Neural crest cell (in vitro differentiated cells): Measurements from ENCODE around the gene CLEC18C. TPM values are rescaled to one million over a fixed set of nuclear protein-coding genes. Genes with fewer than 3 reads are reported as not detected.
"Not testable (repeated sequence)": the region's sequence is repeated elsewhere in the genome, so short reads cannot be mapped to it uniquely, and the experiment has no call there.

ENCODE experiments used
- DNase-seq: peaks from one replicate; pipeline ENCODE4 v3.0.0; 2021; ENCODE audit warnings: low read depth, mixed read lengths, low spot score
- H3K27ac Mint-ChIP-seq: one replicate; pipeline ENCODE4 v1.8.0; 2021; ENCODE audit warnings: mild to moderate bottlenecking, mixed read lengths; ENCODE audit not compliant: unreplicated experiment
- H3K27me3 Mint-ChIP-seq: 2 replicates; pipeline ENCODE4 v1.8.0; 2021; ENCODE audit warnings: low read depth, mild to moderate bottlenecking, mixed read lengths
- H3K36me3 Mint-ChIP-seq: 2 replicates; pipeline ENCODE4 v1.8.0; 2021; ENCODE audit warnings: low read depth, mild to moderate bottlenecking, mixed read lengths
- H3K4me1 Mint-ChIP-seq: 2 replicates; pipeline ENCODE4 v1.8.0; 2021; ENCODE audit warnings: mixed read lengths
- H3K4me3 Mint-ChIP-seq: one replicate; pipeline ENCODE4 v1.8.0; 2021; ENCODE audit warnings: mild to moderate bottlenecking, mixed read lengths
- H3K9me3 Mint-ChIP-seq: 2 replicates; pipeline ENCODE4 v1.8.0; 2021; ENCODE audit warnings: mixed read lengths
- total RNA-seq: library from RNA; stranded (reverse); gene quantifications from 2 replicates; pipeline ENCODE4 v1.2.1, GENCODE V29; 2021
- TF ChIP-seq, protein P1 (sequence below): fragments of 200-600 bp; sonication (generic); conservative IDR thresholded peaks from 2 replicates; pipeline ENCODE4 v1.5.0; 2021; ENCODE audit warnings: antibody characterized with exemption, mild to moderate bottlenecking

The CLEC18C gene
- total RNA-seq, 1 donor from 2014 or later = 1.0 TPM

DNA sequence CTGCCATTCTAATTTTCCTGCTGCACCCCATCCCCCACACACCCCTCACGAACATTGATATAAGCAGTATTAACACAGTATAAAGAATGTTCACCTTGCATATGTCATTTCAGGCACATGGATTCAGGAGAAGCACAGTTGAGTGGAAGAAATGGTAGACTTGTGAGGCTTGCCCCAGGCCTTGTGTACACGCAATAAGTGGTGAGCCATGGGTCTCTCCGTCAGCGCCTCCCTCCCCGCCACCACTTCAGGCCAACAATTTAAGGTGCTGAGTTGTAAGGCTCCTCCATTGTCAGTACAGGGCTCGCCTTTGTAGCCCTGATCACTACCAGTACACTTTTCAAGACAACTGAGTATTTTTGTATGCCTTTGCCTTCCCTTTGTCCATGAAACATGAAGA, 12.2 kb upstream of the CLEC18C start:
- Mint-ChIP-seq H3K27ac (peak overlapping the region; percentile 28), H3K36me3 (peaks cover 6% of the 10 kb centered on the region), H3K9me3 (no peaks in the 10 kb centered on the region), H3K4me3 (no peak overlapping the region), H3K27me3 (no peaks in the 10 kb centered on the region), H3K4me1 (peaks cover 25% of the 10 kb centered on the region)
- TF ChIP-seq, protein P1, sequence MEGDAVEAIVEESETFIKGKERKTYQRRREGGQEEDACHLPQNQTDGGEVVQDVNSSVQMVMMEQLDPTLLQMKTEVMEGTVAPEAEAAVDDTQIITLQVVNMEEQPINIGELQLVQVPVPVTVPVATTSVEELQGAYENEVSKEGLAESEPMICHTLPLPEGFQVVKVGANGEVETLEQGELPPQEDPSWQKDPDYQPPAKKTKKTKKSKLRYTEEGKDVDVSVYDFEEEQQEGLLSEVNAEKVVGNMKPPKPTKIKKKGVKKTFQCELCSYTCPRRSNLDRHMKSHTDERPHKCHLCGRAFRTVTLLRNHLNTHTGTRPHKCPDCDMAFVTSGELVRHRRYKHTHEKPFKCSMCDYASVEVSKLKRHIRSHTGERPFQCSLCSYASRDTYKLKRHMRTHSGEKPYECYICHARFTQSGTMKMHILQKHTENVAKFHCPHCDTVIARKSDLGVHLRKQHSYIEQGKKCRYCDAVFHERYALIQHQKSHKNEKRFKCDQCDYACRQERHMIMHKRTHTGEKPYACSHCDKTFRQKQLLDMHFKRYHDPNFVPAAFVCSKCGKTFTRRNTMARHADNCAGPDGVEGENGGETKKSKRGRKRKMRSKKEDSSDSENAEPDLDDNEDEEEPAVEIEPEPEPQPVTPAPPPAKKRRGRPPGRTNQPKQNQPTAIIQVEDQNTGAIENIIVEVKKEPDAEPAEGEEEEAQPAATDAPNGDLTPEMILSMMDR = no peak
- no peak for DNase-seq

- TF ChIP-seq, protein P1 = no peak
- no peaks in the 10 kb centered on the region for H3K9me3 Mint-ChIP-seq
- peaks cover 23% of the 10 kb centered on the region for H3K4me1 Mint-ChIP-seq
- no peak overlapping the region for H3K27ac Mint-ChIP-seq
- H3K4me3 Mint-ChIP-seq = no peak overlapping the region
- H3K36me3 Mint-ChIP-seq = no peaks in the 10 kb centered on the region
- no peak for DNase-seq
- H3K27me3 Mint-ChIP-seq = no peaks in the 10 kb centered on the region
Measured at GRCh38 chr16:70162041-70162451, 11.5 kb upstream of the CLEC18C start.

- TF ChIP-seq, protein P1 = no peak
- DNase-seq = no peak
- Mint-ChIP-seq H3K27me3 (no peaks in the 10 kb centered on the region), H3K9me3 (no peaks in the 10 kb centered on the region), H3K27ac (peak overlapping the region; percentile 24), H3K4me3 (no peak overlapping the region), H3K4me1 (peaks cover 17% of the 10 kb centered on the region), H3K36me3 (no peaks in the 10 kb centered on the region)
Measured at GRCh38 chr16:70163596-70163995, 10.0 kb upstream of the CLEC18C start.

- H3K36me3 Mint-ChIP-seq, DNase-seq, H3K27ac Mint-ChIP-seq, H3K4me3 Mint-ChIP-seq, H3K27me3 Mint-ChIP-seq, H3K9me3 Mint-ChIP-seq: not testable (repeated sequence)
- peaks cover 16% of the 10 kb centered on the region for H3K4me1 Mint-ChIP-seq
Measured at GRCh38 chr16:70166688-70167087, 6.9 kb upstream of the CLEC18C start.

DNA sequence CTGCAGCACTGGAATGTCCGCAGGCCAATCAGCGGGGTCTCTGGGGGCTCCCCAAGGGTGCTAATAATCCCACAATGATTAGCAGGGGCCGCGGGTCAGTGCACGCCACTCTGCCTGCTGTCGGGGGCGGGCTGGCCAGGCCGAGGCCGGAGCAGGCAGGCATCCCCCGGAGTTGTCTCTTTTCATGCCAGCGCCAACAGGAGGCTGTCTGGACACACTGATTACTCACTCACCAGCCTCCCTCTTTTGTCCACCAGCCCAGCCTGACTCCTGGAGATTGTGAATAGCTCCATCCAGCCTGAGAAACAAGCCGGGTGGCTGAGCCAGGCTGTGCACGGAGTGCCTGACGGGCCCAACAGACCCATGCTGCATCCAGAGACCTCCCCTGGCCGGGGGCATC, 329 bp downstream of the CLEC18C start:
- H3K27ac Mint-ChIP-seq, H3K27me3 Mint-ChIP-seq, H3K9me3 Mint-ChIP-seq, DNase-seq, H3K4me3 Mint-ChIP-seq, H3K4me1 Mint-ChIP-seq, H3K36me3 Mint-ChIP-seq: not testable (repeated sequence)

- H3K27me3 Mint-ChIP-seq, H3K9me3 Mint-ChIP-seq, DNase-seq, H3K36me3 Mint-ChIP-seq, H3K27ac Mint-ChIP-seq, H3K4me3 Mint-ChIP-seq, H3K4me1 Mint-ChIP-seq: not testable (repeated sequence)
Measured at GRCh38 chr16:70174387-70174932, 873 bp downstream of the CLEC18C start.

DNA sequence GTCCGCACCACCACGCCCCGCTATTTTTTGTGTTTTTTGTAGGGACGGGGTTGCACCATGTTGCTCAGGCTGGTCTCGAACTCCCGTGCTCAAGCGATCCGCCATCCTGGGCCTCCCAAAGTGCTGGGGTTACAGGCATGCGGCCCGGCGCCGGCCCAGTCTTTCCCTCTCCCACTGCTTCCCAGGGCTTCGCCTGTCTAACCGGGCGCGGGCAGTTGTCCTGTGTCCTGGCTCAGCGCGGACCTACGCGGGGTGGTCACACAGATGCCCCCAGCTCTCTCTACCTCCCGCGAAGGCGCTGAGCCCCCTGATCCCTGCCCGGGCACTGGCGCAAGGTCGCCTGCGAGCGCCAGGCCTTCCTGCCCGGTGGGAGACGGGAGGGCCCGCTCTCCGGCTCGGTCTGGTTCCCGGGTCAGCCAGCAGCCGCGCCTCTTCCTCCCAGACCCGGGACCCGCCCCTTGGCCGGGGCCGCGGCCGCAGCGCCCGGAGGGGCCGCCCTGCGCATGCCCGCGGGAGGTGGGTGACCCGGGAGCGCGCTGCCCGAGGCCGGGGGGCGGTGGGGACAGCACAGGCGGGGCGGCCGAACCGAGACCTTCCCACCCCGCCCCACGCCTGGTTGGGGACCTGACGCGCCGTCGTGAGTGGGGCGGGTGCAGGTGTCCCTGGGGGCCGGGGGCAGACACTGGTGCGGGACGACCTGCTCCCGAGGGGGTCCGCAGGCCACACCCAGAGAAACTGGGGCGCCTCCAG, 14.4 kb downstream of the CLEC18C start:
- H3K27ac Mint-ChIP-seq, H3K27me3 Mint-ChIP-seq, H3K9me3 Mint-ChIP-seq, H3K4me1 Mint-ChIP-seq, H3K4me3 Mint-ChIP-seq, H3K36me3 Mint-ChIP-seq: not testable (repeated sequence)
- peak; percentile 29 for DNase-seq

GRCh38 chr16:70188608-70188915, 15.0 kb downstream of the CLEC18C start:
- H3K9me3 Mint-ChIP-seq, H3K36me3 Mint-ChIP-seq, H3K27ac Mint-ChIP-seq, DNase-seq, H3K27me3 Mint-ChIP-seq, H3K4me3 Mint-ChIP-seq, H3K4me1 Mint-ChIP-seq: not testable (repeated sequence)

GRCh38 chr16:70190574-70190973, 17.0 kb downstream of the CLEC18C start:
- H3K36me3 Mint-ChIP-seq, H3K9me3 Mint-ChIP-seq, H3K4me3 Mint-ChIP-seq, H3K27me3 Mint-ChIP-seq, H3K4me1 Mint-ChIP-seq, DNase-seq, H3K27ac Mint-ChIP-seq: not testable (repeated sequence)

DNA sequence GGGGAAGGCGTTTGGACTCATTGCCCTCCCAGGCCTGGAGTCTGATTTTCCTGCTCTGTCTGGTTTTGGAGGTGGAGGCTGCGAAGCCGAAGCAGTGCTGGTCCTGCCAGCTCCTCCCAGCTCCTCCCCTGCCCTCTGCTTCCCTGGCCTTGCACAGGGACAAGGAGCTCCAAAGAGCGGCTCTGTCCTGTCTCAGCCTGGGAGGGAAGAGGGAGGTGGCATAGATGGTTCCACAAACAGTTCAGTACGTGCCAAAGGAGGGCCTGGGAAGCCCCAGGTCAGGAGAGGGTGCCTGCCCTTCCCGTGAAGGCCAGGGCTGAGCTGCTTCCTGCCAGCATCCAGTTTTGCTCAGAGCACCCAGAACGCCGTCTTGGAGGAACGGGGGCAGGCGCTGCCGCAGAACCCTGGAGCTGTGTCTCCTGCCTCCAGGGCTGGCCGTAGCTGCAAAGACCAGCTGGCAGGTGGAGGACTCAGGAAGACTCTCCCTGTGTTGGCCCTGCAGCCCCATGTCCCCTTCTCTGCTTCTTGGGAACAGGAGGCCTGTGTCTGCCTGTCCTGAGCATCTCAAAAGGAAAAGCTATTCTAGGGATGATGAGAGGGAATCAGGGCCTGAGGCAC, 23.2 kb downstream of the CLEC18C start:
- H3K27me3 Mint-ChIP-seq, H3K9me3 Mint-ChIP-seq, DNase-seq, H3K36me3 Mint-ChIP-seq, H3K4me1 Mint-ChIP-seq, H3K27ac Mint-ChIP-seq, H3K4me3 Mint-ChIP-seq: not testable (repeated sequence)

GRCh38 chr16:70197611-70198010, 24.0 kb downstream of the CLEC18C start:
- H3K4me3 Mint-ChIP-seq, H3K27me3 Mint-ChIP-seq, H3K9me3 Mint-ChIP-seq, H3K27ac Mint-ChIP-seq, H3K36me3 Mint-ChIP-seq, H3K4me1 Mint-ChIP-seq, DNase-seq: not testable (repeated sequence)
